Suppressor macrophage (primary cell): ENCODE results near the gene UBQLN1.
"Not testable (repeated sequence)": the region's sequence is repeated elsewhere in the genome, so short reads cannot be mapped to it uniquely, and the experiment has no call there.

Experiments
- DNase-seq, 4 experiments: peaks; one replicate each; pipeline ENCODE4 v3.0.0-alpha.2; 2020 to 2022
- total RNA-seq, 17 experiments: gene quantifications; one replicate each; lab custom pipeline; 2026; ENCODE audit warnings: mixed read lengths in 6 of 17, inconsistent platforms in 3 of 17; lab: John Stamatoyannopoulos, UW

Gene UBQLN1
- total RNA-seq, result 112 to 234 (median 174) reads per million in 17 experiments

DNA sequence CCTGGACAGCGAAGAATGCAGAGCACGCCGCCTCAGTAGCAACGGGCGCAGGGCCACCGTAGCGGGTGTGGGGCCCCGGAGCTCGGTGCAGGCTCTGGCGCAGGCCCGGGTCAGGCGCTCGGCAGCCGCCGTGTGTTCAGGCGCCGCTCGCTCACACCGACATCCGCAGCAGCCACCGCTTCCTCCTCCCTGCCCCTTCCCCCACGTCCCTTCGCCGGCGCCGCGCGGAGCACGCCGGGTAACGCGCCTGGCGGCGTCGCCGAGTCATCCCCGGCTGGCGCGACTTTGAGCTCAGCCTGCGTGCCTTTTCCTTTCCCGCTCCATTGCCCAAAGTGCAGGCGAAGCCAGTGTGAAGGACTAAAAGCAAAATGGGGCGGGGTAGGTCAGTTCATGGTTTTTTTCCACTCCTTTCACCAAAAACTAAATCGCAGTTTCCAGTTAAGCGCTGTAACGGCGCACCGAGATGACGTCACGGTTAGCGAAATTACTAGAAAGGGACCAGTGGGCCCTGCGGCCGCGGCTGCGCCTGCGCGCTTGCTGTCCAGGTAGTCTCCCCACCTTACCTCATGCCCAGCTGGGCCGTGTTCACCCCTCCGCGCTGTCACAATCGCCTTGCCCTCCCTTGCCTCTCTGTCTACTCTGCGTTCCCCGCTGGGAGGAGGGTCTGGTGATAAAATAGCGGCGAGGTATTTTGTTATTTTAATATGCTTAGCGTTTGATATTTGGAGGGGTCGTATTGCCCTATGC is at the start of gene UBQLN1:
Gene UBQLN1, minus strand, starts transcription at position 191 of the 747 bp plus-strand sequence. CDS start 279 bp downstream, outside the sequence.
- peak; percentile 91 to 96 (median 94) for DNase-seq

DNA sequence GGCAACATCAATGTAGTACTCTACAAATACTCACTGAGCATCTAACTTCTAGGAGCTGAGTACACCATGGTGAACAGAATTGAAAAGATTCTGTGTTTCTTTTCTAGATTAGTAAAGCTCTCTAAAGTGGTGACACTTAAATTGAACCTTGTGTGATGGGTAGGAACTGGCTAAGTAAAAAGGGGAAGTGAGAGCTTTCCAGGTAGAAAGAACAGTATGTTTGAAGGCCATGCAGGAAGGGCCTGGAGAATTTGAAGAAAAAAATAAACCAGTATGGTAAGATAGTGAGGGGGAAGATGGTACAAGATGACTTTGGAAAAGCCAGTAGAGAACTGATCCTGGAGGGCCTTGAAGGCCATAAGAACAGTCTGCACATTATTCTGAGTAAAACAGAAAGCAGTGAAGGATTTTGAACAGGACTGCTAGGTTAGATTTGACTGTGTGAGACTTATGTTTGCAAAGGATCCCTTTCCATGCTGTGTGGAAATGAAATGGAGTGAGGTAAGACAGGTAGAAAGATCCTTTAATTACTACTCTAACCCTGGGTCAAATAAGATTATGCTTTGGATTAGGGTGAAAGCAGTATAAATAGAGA is 46.7 kb upstream of the UBQLN1 start:
- no peak for DNase-seq

DNA sequence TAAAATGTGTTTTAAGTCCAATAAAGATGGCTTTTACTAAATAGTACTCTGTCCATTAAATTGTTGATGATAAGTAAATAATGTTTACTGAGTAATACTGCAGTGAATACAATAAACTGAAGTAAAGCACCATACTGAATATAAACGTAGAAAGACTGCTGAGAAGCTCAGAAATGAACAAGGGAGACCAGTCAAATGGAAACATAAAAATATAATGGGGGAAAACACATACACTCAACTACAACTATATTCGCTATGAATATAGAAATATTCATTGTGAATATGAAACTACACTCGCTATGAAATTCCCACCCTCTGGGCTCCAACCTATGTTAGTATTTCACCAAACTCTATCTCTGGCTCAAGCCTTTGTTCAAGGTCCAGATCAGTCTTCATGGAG is 41.9 kb upstream of the UBQLN1 start:
- DNase-seq, result no peak

DNA sequence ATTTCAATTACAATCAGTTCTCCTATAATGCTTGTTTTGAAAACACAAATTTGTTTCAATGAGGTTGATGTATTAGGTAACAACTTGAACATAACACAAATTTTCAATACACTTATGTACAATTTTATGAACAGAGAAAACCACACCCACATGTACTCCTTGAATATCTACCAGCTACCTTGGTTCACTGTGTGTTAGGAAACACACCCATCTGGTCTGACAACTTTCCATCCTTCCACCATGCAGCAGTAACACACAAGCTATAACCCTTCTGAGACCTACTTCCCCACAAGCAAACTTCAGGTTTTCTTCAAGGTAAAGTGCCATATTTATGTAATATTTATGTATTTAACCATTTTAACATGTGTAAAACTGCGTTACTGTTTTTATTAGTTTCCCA is 36.4 kb upstream of the UBQLN1 start:
- no peak for DNase-seq

DNA sequence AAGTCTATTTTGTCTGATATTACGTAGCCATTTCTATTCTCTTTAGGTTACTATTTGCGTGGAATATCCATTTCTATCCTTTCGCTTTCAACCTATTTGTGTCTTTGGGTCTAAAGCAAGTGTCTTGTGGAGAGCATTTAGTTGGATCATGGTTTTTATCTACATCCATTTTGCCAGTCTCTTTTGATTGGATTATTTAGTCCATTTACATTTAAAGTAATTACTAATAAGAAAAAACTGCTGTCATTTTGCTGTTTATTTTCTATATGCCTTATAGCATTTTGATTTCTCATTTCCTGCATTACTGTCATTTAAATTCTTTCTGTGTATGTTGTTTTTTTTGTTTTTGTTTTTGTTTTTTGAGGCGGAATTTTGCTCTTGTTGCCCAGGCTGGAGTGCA is 26.0 kb upstream of the UBQLN1 start:
- no peak for DNase-seq

DNA sequence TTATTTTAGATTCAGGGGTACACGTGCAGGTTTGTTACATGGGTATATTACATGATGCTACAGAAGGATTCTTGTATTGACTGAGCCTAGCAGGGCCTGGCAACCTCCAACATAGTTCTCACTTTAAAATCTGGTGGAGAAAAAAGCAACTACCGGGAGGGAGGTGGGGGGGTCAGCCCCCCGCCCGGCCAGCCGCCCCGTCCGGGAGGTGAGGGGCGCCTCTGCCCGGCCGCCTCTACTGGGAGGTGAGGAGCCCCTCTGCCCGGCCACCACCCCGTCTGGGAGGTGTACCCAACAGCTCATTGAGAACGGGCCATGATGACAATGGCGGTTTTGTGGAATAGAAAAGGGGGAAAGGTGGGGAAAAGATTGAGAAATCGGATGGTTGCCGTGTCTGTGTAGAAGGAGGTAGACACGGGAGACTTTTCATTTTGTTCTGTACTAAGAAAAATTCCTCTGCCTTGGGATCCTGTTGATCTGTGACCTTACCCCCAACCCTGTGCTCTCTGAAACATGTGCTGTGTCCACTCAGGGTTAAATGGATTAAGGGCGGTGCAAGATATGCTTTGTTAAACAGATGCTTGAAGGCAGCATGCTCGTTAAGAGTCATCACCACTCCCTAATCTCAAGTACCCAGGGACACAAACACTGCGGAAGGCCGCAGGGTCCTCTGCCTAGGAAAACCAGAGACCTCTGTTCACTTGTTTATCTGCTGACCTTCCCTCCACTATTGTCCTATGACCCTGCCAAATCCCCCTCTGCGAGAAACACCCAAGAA is 21.0 kb upstream of the UBQLN1 start:
- DNase-seq, result not testable (repeated sequence)

DNA sequence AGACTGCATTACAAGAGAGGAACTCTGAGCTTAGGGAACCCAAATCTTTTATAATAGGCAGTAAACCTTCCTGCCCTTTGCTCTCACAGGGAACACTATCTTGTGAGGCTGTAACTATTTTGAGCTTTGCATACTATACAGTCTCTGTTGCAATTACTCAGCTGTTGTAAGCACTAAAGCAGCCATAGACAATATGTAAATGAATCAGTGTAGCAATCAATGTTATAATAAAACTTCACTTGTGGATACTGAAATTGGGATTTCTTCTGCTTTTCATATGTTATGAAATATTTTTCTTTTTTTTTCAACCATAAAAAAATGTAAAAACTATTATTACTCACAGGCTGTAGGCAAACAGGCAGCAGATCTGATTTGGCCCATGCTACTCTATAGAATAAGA is 16.7 kb upstream of the UBQLN1 start:
- peak in 2 of 4 experiments; percentile 28 to 30 for DNase-seq

DNA sequence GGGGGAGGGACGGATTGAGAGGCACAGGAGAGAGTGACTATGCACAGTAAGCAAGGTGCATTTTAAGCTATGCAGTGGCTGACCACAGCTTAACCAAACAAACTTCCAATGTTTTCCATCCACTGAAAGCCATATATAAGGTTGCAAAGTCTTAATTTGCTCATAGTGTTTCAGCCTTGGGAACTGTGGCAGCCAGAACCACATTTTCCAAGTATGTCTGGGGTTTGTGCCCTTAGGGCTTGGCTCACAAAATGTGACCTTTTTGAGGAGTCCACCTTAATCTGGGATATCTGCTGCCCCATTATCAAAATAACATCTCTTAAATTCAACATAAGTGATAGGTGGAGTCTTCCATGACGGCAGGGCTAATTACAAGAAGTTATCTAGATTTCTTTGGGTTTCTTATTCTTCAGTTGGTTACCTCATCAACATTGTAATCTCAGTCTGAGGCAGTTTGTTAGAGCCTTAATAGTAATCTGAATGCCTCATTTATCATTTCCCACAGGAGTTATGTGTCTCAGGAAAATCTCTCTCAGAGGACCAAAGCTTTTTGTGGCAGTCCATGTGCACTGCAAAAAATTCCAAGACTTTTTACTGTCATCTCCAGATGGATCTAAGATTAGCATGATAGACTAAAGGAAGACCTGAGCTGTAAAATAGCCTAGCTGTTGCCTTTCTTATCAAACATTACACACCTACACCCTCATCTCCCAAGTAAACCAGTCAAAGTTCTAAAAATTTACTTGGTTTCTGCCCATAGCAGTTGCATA is 15.2 kb upstream of the UBQLN1 start:
- no peak for DNase-seq

DNA sequence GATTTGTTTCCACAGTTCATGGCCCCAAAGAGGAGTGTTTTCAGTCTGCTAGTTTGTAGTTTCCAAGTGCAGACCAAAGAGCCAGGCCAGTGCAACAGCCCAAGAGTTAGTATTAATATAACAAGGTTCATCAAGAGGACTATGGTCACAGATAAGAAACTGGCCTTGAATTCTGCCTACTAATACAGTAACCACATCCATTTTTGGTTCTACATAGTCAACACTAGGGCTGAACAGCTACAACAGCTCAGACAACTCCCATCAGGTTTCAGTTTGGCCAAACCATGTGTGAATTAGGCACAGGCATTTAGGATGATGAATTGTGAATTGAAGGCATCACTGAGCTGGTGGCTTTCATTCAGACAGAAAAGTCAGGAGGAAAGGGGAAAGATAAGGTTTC is 13.8 kb upstream of the UBQLN1 start:
- no peak for DNase-seq

DNA sequence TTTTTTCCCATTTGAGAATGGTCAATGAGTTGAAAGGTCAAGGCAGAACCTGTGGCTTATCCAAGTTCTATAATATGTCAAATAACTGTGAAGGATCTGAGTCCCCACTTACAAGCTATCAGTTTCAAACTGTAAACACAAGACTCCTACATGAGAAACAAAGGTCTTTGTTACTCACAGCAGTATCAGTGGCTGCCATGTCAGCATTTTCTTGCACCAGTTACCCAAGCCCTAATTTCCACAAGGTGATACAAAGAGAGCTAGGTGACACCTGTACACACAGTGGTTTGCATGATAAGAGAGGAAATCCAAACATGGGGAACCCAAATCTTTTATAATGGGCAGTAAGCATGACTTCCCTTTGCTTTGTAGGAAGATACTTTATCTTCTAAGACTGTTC is 8.0 kb upstream of the UBQLN1 start:
- DNase-seq, result no peak

DNA sequence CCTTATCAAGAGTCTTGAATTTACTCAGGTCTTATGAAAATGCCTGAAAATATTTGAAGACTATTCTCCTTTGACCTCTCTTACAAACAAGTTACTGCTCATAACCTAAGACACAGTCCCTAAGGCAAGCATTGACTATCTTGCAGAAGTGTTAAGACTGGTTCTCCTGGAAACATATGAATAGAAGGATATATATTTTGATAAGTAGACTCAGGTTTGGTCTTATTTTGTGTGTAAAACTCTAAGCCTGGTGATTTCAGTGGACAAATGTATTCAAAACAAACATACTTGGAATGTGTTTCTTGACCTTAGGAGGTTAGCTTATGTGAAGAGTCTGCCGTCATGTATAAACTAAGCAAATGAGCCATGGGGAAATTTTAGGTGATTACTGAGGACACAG is 7.5 kb upstream of the UBQLN1 start:
- DNase-seq, result no peak

DNA sequence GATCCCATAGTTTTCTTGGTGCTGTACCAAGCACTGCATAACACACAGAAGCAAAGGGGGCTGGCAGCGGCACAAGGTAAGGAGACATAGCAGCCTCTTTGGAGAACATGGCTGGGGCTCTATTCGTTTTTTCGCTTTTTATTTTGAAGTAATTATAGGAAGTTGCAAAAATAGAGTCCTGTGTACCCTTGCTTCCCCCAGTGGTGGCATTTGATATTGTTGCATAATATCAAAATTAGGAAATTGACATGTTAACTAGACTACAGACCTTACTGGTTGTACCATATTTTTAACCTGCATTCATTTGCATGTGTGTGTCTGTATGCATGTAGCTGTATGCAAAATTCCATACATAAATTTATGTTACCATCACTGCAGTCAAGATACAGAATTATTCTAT is 6.6 kb upstream of the UBQLN1 start:
- peak; percentile 15 to 64 (median 43) for DNase-seq

DNA sequence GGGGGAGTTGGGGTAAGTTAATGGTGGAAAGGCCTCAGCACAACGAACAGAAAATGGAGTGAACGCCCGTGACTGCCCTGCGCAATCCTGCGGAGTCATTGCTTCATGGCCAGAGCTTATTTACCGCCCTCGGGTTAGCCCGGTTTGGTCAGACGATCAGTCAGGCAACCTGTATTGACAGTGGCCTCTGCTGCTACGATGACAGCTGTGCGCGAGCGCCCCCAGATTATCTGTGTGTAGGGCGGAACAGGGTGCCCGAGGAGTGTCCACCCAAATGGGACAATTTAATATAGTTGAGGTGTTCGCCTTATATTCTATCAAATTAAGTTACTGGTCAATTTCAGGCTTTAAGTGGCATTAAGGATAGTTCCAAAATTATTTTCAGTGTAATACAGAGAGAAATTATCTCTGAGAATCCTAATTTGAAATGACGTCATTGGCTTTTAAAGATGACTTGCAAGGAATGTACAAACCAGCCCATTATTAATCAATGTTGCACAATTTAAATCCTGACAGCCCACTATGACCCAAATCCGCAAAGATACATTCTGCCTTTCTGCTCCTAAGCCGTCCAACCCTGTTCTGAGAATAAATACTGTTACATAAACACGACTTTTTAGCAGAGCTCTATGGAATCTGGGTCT is 879 bp upstream of the UBQLN1 start:
- peak; percentile 92 to 97 (median 94) for DNase-seq

DNA sequence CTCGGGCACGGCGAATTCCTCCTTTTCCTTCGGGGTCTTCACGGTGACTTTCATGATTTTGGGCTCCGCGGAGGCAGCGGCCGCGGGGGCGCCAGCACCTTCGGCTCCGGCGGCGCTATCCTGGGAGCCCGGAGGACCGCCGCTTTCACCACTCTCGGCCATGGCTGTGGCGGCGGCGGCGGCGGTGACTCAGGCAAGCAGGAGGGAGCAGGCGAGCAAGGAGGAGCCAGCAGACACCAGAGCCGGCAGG is 315 bp downstream of the UBQLN1 start:
- no peak for DNase-seq

DNA sequence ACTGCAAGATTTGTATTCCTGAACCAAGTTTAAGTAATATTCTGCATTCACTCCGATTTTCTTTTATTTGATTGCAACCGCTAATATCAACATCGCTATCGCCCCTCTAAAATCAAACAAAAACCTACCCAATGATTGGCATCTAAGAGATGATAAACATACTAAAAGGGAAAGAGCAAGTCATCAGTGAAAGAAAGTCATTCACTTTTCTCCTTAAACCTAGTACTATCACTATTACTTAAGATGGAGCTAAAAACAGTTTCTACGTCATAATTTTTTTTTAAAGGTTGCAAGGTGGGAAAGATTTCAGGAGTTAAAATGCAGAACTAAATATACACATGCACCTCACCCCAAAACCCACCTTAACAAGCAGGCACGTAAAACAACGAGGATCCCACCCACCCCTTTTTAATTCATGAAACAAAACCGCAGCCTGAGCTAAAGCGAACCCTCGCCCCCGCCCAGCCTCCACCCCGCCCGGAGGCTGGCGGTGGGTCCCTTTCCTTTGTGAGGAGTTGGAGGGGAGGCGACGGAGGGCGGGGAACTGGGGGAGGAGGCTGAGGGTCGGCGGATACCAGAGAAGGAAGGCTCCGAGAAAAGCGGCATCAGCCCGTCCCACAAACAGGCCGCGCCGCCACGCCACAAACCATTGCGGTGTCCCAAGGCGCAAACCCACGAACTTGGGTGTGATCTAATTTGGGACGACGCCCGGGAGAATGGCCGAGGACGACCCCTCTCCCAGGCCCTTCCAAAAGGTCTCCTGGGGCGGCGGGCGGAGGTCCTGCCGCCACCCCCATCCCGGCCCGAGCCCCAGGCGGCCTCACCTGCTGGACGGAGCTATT is 861 bp downstream of the UBQLN1 start:
- peak; percentile 36 to 68 (median 50) for DNase-seq

DNA sequence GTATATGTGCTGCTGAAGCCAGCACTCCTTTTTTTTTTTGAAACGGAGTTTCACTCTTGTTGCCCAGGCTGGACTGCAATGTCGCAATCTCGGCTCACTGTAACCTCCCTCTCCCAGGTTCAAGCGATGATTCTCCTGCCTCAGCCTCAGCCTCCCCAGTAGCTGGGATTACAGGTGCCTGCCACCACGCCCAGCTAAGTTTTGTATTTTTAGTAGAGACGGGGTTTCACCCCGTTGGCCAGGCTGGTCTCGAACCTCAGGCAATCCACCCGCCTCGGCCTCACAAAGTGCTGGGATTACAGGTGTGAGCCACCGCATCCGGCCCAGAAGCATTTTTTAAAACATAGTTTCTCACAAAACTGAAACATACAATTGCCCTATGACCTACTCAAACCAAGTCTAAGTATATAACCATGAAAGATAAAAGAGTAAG is 2.5 kb downstream of the UBQLN1 start:
- not testable (repeated sequence) for DNase-seq

DNA sequence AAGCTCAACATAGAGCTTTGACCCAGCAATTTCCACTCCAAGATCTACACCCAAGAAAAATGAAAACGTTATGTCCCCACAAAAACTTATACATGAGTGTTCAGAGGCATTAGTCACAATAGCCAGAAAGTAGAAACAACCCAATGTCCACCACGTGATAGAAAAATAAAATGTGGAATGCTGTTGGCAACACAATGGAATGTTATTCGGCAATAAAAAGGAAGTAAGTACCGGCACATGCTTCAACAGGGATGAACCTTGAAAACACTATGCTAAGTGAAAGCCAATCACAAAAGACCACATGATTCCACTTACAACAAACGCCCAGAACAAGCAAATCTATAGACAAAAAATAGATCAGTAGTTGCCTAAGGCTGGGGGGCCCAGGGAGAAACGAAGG is 6.0 kb downstream of the UBQLN1 start:
- no peak for DNase-seq

DNA sequence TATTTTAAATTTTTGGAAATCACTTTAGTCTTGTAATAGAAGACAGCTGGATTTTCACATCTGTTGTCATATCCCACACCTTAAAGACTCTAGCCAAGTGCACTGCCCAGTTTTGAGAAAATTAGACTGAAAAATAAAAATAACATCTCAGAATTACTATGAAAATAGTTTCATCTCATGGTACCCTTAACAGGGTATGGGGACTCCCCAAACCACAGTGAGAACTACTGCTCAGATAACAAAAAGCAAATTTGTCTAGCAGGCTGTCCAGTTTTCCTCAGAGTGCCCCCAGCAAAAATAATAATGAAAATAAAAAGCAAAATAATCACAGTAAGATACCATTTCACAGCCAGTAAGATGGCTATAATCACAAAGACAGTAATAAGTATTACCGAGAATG is 6.5 kb downstream of the UBQLN1 start:
- DNase-seq, result no peak

DNA sequence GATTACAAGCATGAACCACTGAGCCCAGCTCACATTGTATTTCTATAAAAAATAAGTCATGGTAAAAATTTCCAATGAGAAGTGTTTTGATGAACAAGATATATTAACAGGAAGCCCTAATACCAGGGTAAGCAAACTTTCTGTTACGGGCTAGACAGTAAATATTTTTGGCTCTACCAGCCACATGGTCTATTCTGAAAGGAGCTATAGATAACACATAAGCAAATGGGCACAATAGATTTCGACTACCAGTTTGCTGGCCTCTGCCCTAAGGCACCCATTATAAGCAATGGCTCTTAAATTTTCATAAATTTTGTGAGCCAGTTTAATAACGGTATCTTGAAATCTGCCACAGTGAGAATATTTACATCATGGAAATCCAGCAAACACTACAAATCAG is 8.1 kb downstream of the UBQLN1 start:
- DNase-seq, result no peak

DNA sequence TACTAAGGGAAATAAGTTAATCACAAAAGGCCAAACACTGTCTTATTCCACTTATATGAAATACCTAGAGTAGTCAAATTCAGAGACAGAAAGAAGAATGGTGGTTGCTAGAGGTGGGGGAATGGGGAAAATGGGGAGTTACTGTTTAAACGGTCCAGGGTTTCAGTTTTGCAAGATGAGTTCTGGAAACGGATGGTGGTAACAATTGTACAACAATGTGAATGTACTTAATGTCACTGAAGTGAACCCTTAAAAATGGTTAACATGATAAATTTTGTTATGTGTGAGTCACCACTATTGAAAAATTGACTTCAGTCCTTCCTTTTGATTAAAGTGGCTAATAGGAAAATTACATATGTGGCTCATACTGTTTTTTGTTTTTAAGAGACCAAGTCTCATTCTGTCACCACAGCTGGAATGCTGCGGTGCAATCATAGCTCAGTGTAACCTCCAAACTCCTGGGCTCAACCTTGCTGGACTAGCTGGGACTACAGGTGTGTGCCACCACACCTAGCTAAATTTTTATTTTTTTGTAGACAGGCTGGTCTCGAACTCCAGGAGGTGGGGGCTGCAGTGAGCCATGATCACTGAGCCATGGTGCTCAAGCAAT is 8.7 kb downstream of the UBQLN1 start:
- DNase-seq, result no peak

DNA sequence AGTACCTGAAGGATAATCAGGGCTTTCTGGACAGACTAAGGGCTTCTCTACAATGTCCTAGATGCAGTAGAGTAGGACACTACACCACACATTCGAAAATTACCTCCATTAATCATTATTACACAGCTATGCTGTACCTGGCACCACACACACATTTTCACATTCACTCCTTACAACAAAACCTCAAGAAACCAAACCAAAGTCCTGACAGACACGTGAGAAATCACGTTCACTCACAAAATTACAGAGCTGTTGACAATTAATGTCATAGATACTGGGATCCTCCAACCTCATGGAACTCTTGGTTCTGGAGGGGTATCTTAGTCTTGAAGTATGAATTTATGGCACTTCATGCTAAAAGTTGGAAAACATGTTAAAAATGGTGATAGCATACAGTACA is 16.3 kb downstream of the UBQLN1 start:
- DNase-seq, result no peak
